ENCODE measurements around the gene SYTL1. TPM values are rescaled to one million over a fixed set of nuclear protein-coding genes. Genes with fewer than 3 reads are reported as not detected.

SYTL1 gene
- 10 to 100 TPM; 12.6 to 17.0 (median 13.3) TPM for polyA plus RNA-seq (ENCODE audit: insufficient read length in 3 of 3)
- long read RNA-seq, donor 1, transcript SYTL1-210 (15 exons, 1,878 nt) = major isoform, 5 of 6 reads
- long read RNA-seq, donor 1, partial matches to known transcripts = 0 of 6 reads
- long read RNA-seq, donor 1, other reads (novel, unspliced or antisense) = 0 of 6 reads
- long read RNA-seq, donor 2, partial matches to known transcripts = 0 of 5 reads
- long read RNA-seq, donor 2, other reads (novel, unspliced or antisense) = 0 of 5 reads
- long read RNA-seq, donor 3, partial matches to known transcripts = 0 of 4 reads
- long read RNA-seq, donor 3, other reads (novel, unspliced or antisense) = 0 of 4 reads
- long read RNA-seq, donor 4, partial matches to known transcripts = 0 of 4 reads
- long read RNA-seq, donor 4, other reads (novel, unspliced or antisense) = 0 of 4 reads
- long read RNA-seq, donor 5 = 0 reads
- long read RNA-seq, donor 6, partial matches to known transcripts = 0 of 2 reads
- long read RNA-seq, donor 6, other reads (novel, unspliced or antisense) = 0 of 2 reads
- long read RNA-seq, donor 7, partial matches to known transcripts = 0 of 5 reads
- long read RNA-seq, donor 7, other reads (novel, unspliced or antisense) = 0 of 5 reads
- long read RNA-seq, donor 8 = 0 reads
- long read RNA-seq, donor 9, transcript SYTL1-210 (15 exons, 1,878 nt) = major isoform, 5 of 6 reads
- long read RNA-seq, donor 9, partial matches to known transcripts = 0 of 6 reads
- long read RNA-seq, donor 9, other reads (novel, unspliced or antisense) = 0 of 6 reads
- long read RNA-seq, donor 10, partial matches to known transcripts = 0 of 2 reads
- long read RNA-seq, donor 10, other reads (novel, unspliced or antisense) = 0 of 2 reads
- long read RNA-seq, donor 11, partial matches to known transcripts = 0 of 4 reads
- long read RNA-seq, donor 11, other reads (novel, unspliced or antisense) = 0 of 4 reads
- long read RNA-seq, donor 12, partial matches to known transcripts = 0 of 3 reads
- long read RNA-seq, donor 12, other reads (novel, unspliced or antisense) = 0 of 3 reads
- long read RNA-seq, donor 13, partial matches to known transcripts = 0 of 4 reads
- long read RNA-seq, donor 13, other reads (novel, unspliced or antisense) = 0 of 4 reads
- long read RNA-seq, donor 14 = 0 reads
- long read RNA-seq, donor 15, partial matches to known transcripts = 0 of 8 reads
- long read RNA-seq, donor 15, other reads (novel, unspliced or antisense) = 0 of 8 reads
- long read RNA-seq, donor 16, partial matches to known transcripts = 0 of 4 reads
- long read RNA-seq, donor 16, other reads (novel, unspliced or antisense) = 0 of 4 reads

- no peak for DNase-seq
Observed at GRCh38 chr1:27341525-27342252, at the start of gene SYTL1. TSS of gene SYTL1 (plus strand) at chr1:27342022. CDS start at chr1:27345335, 3,313 bp downstream.

GRCh38 chr1:27292106-27292505 lies 49.7 kb upstream of the SYTL1 start:
- no peak for DNase-seq

GRCh38 chr1:27293915-27294314 lies 47.9 kb upstream of the SYTL1 start:
- DNase-seq = no peak

GRCh38 chr1:27296773-27297291 lies 45.0 kb upstream of the SYTL1 start:
- DNase-seq = no peak

DNA sequence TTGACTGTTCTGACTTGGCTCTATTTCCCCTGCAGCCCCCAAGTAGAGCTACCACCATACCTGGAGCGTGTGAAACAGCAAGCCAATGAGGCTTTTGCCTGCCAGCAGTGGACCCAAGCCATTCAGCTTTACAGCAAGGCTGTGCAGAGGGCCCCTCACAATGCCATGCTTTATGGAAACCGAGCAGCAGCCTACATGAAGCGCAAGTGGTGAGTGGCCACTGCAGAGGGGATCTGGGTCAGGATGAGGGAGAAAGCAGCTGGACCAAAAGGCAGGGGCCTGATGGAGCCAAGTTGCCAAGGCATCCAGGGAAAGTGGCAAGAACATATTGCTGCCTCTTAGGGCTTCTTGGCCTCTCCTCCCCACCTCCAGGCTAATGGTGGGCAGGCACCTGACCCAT lies 43.9 kb upstream of the SYTL1 start:
- no peak for DNase-seq

GRCh38 chr1:27298632-27299384 lies 43.0 kb upstream of the SYTL1 start:
- DNase-seq = no peak

GRCh38 chr1:27299385-27300271 lies 42.2 kb upstream of the SYTL1 start:
- DNase-seq = no peak

DNA sequence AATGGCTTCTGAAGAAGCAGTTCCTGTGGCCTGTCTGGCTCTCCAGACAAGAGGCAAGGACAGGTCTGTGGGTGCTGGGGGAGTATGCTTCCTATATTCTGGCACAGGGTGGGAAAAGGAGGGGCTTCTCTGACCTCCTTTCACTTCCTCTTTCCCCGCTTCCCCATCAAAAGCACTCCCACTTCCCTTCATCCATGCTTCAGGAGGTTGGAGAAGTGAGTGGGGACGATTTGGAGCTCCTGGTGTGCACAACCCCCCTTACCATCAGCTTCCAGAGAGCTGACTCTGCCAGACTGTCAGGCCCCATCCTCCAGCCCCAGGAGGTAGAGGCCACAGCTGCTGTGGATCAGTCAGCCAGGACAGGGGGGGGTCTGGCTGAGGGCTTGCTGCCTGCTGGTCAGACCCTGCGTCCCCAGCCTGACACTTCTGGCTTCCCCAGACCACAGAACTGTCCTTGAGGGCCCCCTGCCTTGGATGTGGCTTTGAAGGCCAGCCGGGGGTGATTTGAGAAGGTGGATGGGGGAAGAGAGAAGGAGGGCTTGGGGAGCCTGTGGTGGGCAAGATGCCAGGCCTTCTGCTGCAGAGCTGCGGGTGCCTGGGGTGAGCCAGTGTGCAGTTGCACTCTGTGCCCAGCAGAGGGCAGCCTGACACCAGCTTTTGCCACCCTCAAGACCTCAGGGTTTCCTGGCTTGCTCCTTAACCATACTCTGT lies 41.3 kb upstream of the SYTL1 start:
- peak; percentile 88 for DNase-seq

DNA sequence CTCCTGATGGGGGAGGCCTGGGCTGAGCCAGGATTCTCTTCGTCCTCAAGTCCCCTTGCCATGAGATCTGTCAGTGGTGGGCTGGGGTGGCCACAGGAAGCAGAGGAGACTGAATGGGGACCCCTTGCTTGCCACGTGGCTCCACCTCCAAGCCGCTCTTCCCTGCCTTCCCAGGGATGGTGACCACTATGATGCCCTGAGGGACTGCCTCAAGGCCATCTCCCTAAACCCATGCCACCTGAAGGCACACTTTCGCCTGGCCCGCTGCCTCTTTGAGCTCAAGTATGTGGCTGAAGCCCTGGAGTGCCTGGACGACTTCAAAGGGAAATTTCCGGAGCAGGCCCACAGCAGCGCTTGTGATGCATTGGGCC lies 40.8 kb upstream of the SYTL1 start:
- no peak for DNase-seq

DNA sequence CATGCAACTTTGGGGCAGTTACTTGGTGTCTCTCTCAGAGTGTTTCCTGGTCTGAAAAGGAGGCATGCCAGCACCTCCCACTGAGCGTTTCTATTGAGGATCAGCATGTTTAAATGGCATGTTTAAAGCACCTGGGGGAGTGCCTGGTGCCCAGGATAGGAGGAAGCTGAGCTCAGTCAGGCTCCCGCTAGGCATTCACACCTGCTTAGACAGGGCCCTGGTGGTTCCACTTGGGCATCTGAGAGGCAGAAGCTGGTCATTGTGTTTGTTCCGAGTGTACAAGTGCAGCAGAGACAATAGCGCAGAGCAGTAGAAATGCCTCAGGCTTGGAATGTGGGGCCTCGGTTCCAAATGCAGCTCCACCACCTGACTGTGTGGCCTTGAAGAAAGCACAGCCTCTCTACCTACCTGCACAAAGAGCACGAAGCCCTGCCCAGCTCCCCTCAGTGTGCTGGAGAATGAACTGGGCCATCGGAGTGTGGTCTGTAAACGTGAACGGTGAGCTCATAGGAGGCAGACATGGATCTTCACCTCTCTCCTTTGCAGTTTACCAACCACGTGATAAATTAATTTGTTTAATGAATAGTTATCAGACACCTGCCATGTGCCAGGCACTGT lies 40.1 kb upstream of the SYTL1 start:
- DNase-seq = no peak

DNA sequence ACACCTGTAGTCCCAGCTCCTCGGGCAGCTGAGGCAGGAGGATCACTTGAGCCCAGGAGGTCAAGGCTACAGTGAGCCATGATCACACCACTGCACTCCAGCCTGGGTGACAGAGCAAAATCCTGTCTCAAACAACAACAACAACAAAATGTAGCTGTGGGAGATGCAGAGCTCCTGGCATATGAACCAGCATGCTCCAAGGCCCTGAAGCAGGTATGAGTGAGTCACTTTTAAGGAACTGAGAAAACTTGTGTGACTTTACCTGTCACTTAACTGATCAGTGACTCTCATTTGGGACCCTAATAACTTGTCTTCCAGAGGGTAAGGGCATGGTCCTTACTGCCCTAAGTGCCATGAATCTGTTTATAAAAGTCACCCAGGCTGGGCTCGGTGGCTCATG lies 39.2 kb upstream of the SYTL1 start:
- DNase-seq = no peak

DNA sequence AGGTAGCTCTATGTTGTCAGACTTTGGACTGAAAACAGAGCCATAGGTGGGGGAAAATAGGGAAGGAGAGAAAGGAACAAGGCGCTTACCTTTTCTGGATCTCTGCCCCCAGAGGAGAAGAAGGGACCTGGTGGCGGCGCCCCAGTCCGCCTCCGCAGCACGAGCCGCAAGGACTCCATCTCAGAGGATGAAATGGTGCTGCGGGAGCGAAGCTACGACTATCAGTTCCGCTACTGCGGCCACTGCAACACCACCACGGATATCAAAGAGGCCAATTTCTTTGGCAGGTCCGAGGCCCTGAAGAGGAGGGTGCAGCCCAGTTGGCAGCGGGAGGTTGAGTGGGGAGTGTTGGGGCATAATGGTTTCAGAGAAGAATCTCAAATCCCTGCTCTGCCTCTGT lies 38.3 kb upstream of the SYTL1 start:
- DNase-seq = no peak

DNA sequence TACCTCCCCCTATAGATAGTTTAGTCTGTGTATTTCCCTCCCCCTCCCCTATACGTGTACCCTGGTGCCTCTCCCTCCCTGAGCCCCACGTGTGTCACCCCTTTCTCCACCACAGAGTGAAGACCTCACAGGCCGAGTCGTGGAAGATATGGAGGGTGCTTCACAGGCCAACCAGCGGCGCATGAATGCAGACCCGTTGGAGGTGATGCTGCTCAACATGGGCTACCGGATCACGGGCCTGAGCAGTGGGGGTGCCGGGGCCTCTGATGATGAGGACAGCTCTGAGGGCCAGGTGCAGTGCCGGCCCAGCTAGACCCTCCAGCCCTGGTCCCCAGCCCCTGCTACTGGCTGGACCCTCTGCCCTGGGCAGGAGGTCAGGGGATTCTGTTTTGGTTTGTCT lies 35.8 kb upstream of the SYTL1 start:
- DNase-seq = no peak

GRCh38 chr1:27306892-27307761 lies 34.7 kb upstream of the SYTL1 start:
- DNase-seq = no peak

DNA sequence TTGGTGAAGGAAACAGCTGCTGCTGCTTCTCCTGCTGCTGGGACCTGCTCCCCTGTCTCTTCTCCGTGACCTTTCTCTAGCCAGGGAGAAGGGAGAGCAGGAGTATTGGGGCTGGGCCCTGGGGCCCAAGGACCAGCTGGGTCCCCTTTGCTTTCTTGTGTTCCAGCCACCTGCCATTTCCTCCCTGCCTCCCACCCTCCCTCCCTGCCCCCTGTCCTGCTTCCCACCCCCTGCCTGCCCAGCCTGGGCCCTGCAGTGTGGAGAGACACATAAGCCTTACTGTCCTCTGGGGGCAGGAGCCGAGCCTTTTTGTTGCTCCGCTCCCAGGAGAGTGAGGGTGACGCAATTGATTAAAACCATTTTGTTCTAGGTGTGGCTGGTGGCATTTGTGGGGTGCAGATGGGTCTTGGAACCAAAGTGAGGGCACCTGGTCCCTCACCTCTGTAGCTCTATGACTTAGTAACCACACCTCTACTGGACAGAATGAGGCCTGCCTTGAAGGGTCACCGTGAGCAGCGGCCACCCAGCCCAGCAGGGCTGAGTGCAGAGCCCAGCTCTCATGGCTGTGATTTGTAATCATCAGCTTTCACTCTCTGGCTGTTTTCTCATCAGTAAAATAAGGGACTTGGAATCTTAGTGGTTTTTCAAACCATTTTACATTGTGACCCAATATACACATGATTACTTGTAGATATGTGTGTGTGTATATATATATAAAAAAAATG lies 33.8 kb upstream of the SYTL1 start:
- no peak for DNase-seq

DNA sequence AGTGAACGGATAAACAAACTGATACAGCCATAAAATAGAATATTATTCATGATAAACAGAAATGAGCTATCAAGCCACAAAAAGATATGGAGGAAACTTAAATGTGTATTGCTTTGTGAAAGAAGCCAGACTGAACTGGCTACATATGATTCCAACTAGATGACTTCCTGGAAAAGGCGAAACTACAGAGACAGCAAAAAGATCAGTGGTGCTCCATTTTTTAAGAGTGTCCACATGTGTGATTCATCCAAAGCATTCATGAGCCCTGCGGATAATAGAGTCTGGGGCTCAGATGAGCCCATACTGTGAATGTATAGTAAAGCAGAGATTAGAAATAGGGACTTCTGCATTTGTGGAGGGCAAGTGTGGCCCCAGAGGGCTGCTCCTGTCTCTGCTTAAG lies 27.7 kb upstream of the SYTL1 start:
- no peak for DNase-seq
